CD4-positive, alpha-beta memory T cell (primary cell): ENCODE data around the gene ARF1. TPM values are rescaled to one million over a fixed set of nuclear protein-coding genes. Genes with fewer than 3 reads are reported as not detected.

ENCODE experiments used
- CTCF ChIA-PET: fragments of 350-600 bp; sonication (Branson Sonifier 250); formaldehyde crosslinking; loops from one replicate; lab custom pipeline; 2021; ENCODE audit warnings: inconsistent platforms; ENCODE audit not compliant: partially characterized antibody; lab: Charles Lee
- POLR2A ChIA-PET: fragments of 350-600 bp; sonication (Branson Sonifier 250); formaldehyde crosslinking; loops from one replicate; lab custom pipeline; 2021; ENCODE audit not compliant: partially characterized antibody; lab: Charles Lee
- DNase-seq, 5 donors: peaks; one replicate each; pipeline versions ENCODE4 v3.0.0 to v3.0.0-alpha.2; 2020 to 2022; ENCODE audit warnings: mixed read lengths in 1 of 5
- H3K27ac ChIP-seq: one replicate; pipeline ENCODE4 v1.7.0; 2013; ENCODE audit warnings: low read depth, low read length
- H3K27me3 ChIP-seq: 2 replicates; pipeline ENCODE4 v1.7.0; 2013; ENCODE audit warnings: mild to moderate bottlenecking, low read length, moderate library complexity; ENCODE audit not compliant: insufficient read depth
- H3K36me3 ChIP-seq: 2 replicates; pipeline ENCODE4 v1.7.0; 2013; ENCODE audit warnings: mild to moderate bottlenecking, low read length, moderate library complexity; ENCODE audit not compliant: insufficient read depth
- H3K4me1 ChIP-seq: 2 replicates; pipeline ENCODE4 v1.7.0; 2013; ENCODE audit warnings: mild to moderate bottlenecking, low read length, moderate library complexity; ENCODE audit not compliant: insufficient read depth
- H3K4me3 ChIP-seq, 2 donors: one replicate each; pipeline ENCODE4 v1.7.0; 2013; ENCODE audit warnings: low read length in 2 of 2, mild to moderate bottlenecking in 1 of 2
- H3K9me3 ChIP-seq, 2 donors: one replicate each; pipeline ENCODE4 v1.7.0; 2013; ENCODE audit warnings: low read length in 2 of 2, control low read depth in 1 of 2; ENCODE audit not compliant: control insufficient read depth in 1 of 2
- H3K27ac Mint-ChIP-seq, 7 donors: one replicate each; pipeline ENCODE4 v1.8.0; 2020 to 2021; ENCODE audit warnings: mixed read lengths in 7 of 7, mild to moderate bottlenecking in 6 of 7, inconsistent platforms in 3 of 7, moderate library complexity in 3 of 7
- H3K27me3 Mint-ChIP-seq, 2 donors: one replicate each; pipeline ENCODE4 v1.8.0; 2020 to 2021; ENCODE audit warnings: mixed read lengths in 2 of 2
- H3K36me3 Mint-ChIP-seq, 2 donors: one replicate each; pipeline ENCODE4 v1.8.0; 2020 to 2021; ENCODE audit warnings: mixed read lengths in 2 of 2, inconsistent platforms in 1 of 2, mild to moderate bottlenecking in 1 of 2
- H3K4me1 Mint-ChIP-seq, 4 donors: one replicate each; pipeline ENCODE4 v1.8.0; 2020 to 2021; ENCODE audit warnings: mixed read lengths in 4 of 4, mild to moderate bottlenecking in 1 of 4
- H3K4me3 Mint-ChIP-seq, 8 donors: one replicate each; pipeline ENCODE4 v1.8.0; 2020 to 2021; ENCODE audit warnings: mixed read lengths in 8 of 8, mild to moderate bottlenecking in 7 of 8, moderate library complexity in 6 of 8, inconsistent platforms in 3 of 8
- H3K9me3 Mint-ChIP-seq, 8 donors: one replicate each; pipeline ENCODE4 v1.8.0; 2020 to 2021; ENCODE audit warnings: mixed read lengths in 8 of 8, mild to moderate bottlenecking in 5 of 8, inconsistent platforms in 3 of 8, moderate library complexity in 1 of 8
- intact Hi-C: fragments of 100-400 bp; cut with micrococcal nuclease; formaldehyde crosslinking; loops from one replicate; pipeline ENCODE4 v1.15.1; 2023
- polyA plus RNA-seq, 2 donors: library from polyadenylated mRNA; unstranded; fragments of 300-500 nt; fragmentation: Illumina TruSeq; gene quantifications; one replicate each; pipeline ENCODE4 v1.2.3, GENCODE V29; 2021
- total RNA-seq, 2 experiments: library from RNA; stranded (reverse); gene quantifications; one replicate each; pipeline ENCODE4 v1.2.3, GENCODE V29; 2021

ARF1 gene
- total and polyA plus RNA-seq, 4 experiments from 2014 or later, result 265 to 600 (median 382) TPM

- H3K36me3 ChIP-seq, result no peaks in the 10 kb centered on the region
- no peak overlapping the region for H3K27ac Mint-ChIP-seq
- intact Hi-C loops, result no loop called here
- no peaks in the 10 kb centered on the region for H3K36me3 Mint-ChIP-seq
- no peak overlapping the region for H3K4me3 ChIP-seq
- H3K4me1 Mint-ChIP-seq, result peaks cover 5 to 18% (median 12%) of the 10 kb centered on the region in 4 donors
- H3K27ac ChIP-seq, result no peak overlapping the region
- H3K9me3 Mint-ChIP-seq, result no peaks in the 10 kb centered on the region
- no peak for DNase-seq
- H3K27me3 ChIP-seq, result peaks cover 22% of the 10 kb centered on the region
- POLR2A ChIA-PET, result interaction anchor here (1.4 kb wide), 1 partner anchor 20 kb away, joined by 3 read pairs; the partner anchor contains the start of gene ARF1
- H3K4me3 Mint-ChIP-seq, result no peak overlapping the region
- peaks cover 15 to 24% of the 10 kb centered on the region in 2 donors for H3K27me3 Mint-ChIP-seq
- H3K4me1 ChIP-seq, result peaks cover 24% of the 10 kb centered on the region
- H3K9me3 ChIP-seq, result no peaks in the 10 kb centered on the region
- CTCF ChIA-PET, result no interaction called here
Measured at GRCh38 chr1:228062085-228062791, 20.3 kb upstream of the ARF1 start.

- no peaks in the 10 kb centered on the region for H3K9me3 Mint-ChIP-seq
- POLR2A ChIA-PET, result interaction anchor here (1.4 kb wide), 1 partner anchor 20 kb away, joined by 3 read pairs; the partner anchor contains the start of gene ARF1
Measured at GRCh38 chr1:228062812-228063211, 19.7 kb upstream of the ARF1 start.

GRCh38 chr1:228063251-228064191 lies 19.0 kb upstream of the ARF1 start:
- CTCF ChIA-PET, result no interaction called here
- Histone ChIP-seq H3K27me3 (peaks cover 26% of the 10 kb centered on the region), H3K4me1 (peaks cover 24% of the 10 kb centered on the region)

More at GRCh38 chr1:228062812-228063211, 19.7 kb upstream of the ARF1 start:
- Histone ChIP-seq H3K36me3 (no peaks in the 10 kb centered on the region), H3K4me1 (peaks cover 24% of the 10 kb centered on the region), H3K4me3 (no peak overlapping the region), H3K9me3 (no peaks in the 10 kb centered on the region), H3K27me3 (peaks cover 26% of the 10 kb centered on the region), H3K27ac (no peak overlapping the region)
- Mint-ChIP-seq H3K27ac (no peak overlapping the region), H3K4me3 (no peak overlapping the region), H3K27me3 (peaks cover 15 to 21% of the 10 kb centered on the region in 2 donors), H3K4me1 (peaks cover 3 to 18% (median 12%) of the 10 kb centered on the region in 4 donors), H3K36me3 (no peaks in the 10 kb centered on the region)
- CTCF ChIA-PET, result no interaction called here
- no peak for DNase-seq
- intact Hi-C loops, result no loop called here

GRCh38 chr1:228064296-228064695 lies 18.2 kb upstream of the ARF1 start:
- Histone ChIP-seq H3K9me3 (no peaks in the 10 kb centered on the region), H3K4me3 (no peak overlapping the region), H3K27me3 (peaks cover 26% of the 10 kb centered on the region), H3K27ac (no peak overlapping the region), H3K36me3 (no peaks in the 10 kb centered on the region), H3K4me1 (peaks cover 21% of the 10 kb centered on the region)
- Mint-ChIP-seq H3K27me3 (peaks cover 15 to 16% of the 10 kb centered on the region in 2 donors), H3K9me3 (no peaks in the 10 kb centered on the region), H3K4me1 (peaks cover 3 to 18% (median 7%) of the 10 kb centered on the region in 4 donors), H3K27ac (no peak overlapping the region), H3K36me3 (no peaks in the 10 kb centered on the region), H3K4me3 (no peak overlapping the region)
- CTCF ChIA-PET, result no interaction called here
- DNase-seq, result no peak
- intact Hi-C loops, result no loop called here
- POLR2A ChIA-PET, result interaction anchor here (1.9 kb wide), 1 partner anchor 18 kb away, joined by 5 read pairs; the partner anchor contains the start of gene ARF1

More at GRCh38 chr1:228063251-228064191, 19.0 kb upstream of the ARF1 start:
- no peaks in the 10 kb centered on the region for H3K9me3 ChIP-seq
- peaks cover 3 to 18% (median 9%) of the 10 kb centered on the region in 4 donors for H3K4me1 Mint-ChIP-seq
- intact Hi-C loops, result no loop called here
- H3K27ac Mint-ChIP-seq, result peak overlapping the region in 1 of 7 donors; percentile 65
- DNase-seq, result no peak
- H3K36me3 ChIP-seq, result no peaks in the 10 kb centered on the region
- no peaks in the 10 kb centered on the region for H3K36me3 Mint-ChIP-seq
- no peaks in the 10 kb centered on the region for H3K9me3 Mint-ChIP-seq
- no peak overlapping the region for H3K4me3 ChIP-seq
- H3K27me3 Mint-ChIP-seq, result peaks cover 15 to 16% of the 10 kb centered on the region in 2 donors
- no peak overlapping the region for H3K27ac ChIP-seq
- H3K4me3 Mint-ChIP-seq, result no peak overlapping the region
- POLR2A ChIA-PET, result interaction anchor here (1.4 kb wide), 1 partner anchor 19 kb away, joined by 3 read pairs; the partner anchor contains the start of gene ARF1

GRCh38 chr1:228064741-228065542 lies 17.6 kb upstream of the ARF1 start:
- ChIA-PET POLR2A (interaction anchor here (1.9 kb wide), 1 partner anchor 17 kb away, joined by 5 read pairs; the partner anchor contains the start of gene ARF1), CTCF (no interaction called here)
- Histone ChIP-seq H3K4me1 (peaks cover 14% of the 10 kb centered on the region), H3K27me3 (peaks cover 26% of the 10 kb centered on the region), H3K9me3 (no peaks in the 10 kb centered on the region), H3K36me3 (no peaks in the 10 kb centered on the region), H3K4me3 (no peak overlapping the region), H3K27ac (no peak overlapping the region)
- H3K27me3 Mint-ChIP-seq, result peaks cover 15 to 16% of the 10 kb centered on the region in 2 donors
- H3K27ac Mint-ChIP-seq, result no peak overlapping the region
- intact Hi-C loops, result no loop called here
- peaks cover 2 to 11% (median 7%) of the 10 kb centered on the region in 4 donors for H3K4me1 Mint-ChIP-seq
- no peaks in the 10 kb centered on the region for H3K9me3 Mint-ChIP-seq
- H3K36me3 Mint-ChIP-seq, result no peaks in the 10 kb centered on the region
- no peak for DNase-seq
- H3K4me3 Mint-ChIP-seq, result no peak overlapping the region

- CTCF ChIA-PET, result no interaction called here
- H3K27me3 Mint-ChIP-seq, result peaks cover 13 to 15% of the 10 kb centered on the region in 2 donors
- peaks cover 19% of the 10 kb centered on the region for H3K27me3 ChIP-seq
Measured at GRCh38 chr1:228065543-228066347, 16.8 kb upstream of the ARF1 start.

More at GRCh38 chr1:228065543-228066347, 16.8 kb upstream of the ARF1 start:
- H3K9me3 ChIP-seq, result no peaks in the 10 kb centered on the region
- Mint-ChIP-seq H3K4me1 (peaks cover 2 to 7% (median 5%) of the 10 kb centered on the region in 4 donors), H3K27ac (no peak overlapping the region), H3K4me3 (no peak overlapping the region), H3K9me3 (no peaks in the 10 kb centered on the region), H3K36me3 (no peaks in the 10 kb centered on the region)
- POLR2A ChIA-PET, result interaction anchor here (1.9 kb wide), 1 partner anchor 16 kb away, joined by 5 read pairs; the partner anchor contains the start of gene ARF1
- H3K4me1 ChIP-seq, result peaks cover 6% of the 10 kb centered on the region
- intact Hi-C loops, result no loop called here
- no peaks in the 10 kb centered on the region for H3K36me3 ChIP-seq
- no peak overlapping the region for H3K4me3 ChIP-seq
- DNase-seq, result no peak
- no peak overlapping the region for H3K27ac ChIP-seq
